Astrocyte (in vitro differentiated cells and primary cell): ENCODE measurements around the gene SNED1. TPM values are rescaled to one million over a fixed set of nuclear protein-coding genes. Genes with fewer than 3 reads are reported as not detected.

Experiments
- DNase-seq: peaks from one replicate; pipeline ENCODE4 v3.0.0-alpha.2; 2010; ENCODE audit warnings: low read depth
- FAIRE-seq: peaks from 2 replicates; lab custom pipeline; 2011; peaks lifted over from hg19 to GRCh38; lab: Jason Lieb, UNC
- H2AFZ ChIP-seq: 2 replicates; pipeline ENCODE4 v1.6.0; 2012; ENCODE audit warnings: low read depth, low read length, inconsistent platforms
- H3K27ac ChIP-seq: 2 replicates; pipeline ENCODE4 v1.5.1; 2011; ENCODE audit warnings: low read depth, low read length, inconsistent platforms
- H3K27me3 ChIP-seq: 2 replicates; pipeline ENCODE4 v1.6.0; 2011; ENCODE audit warnings: low read length, inconsistent platforms; ENCODE audit not compliant: insufficient read depth
- H3K36me3 ChIP-seq: 2 replicates; pipeline ENCODE4 v1.5.1; 2011; ENCODE audit warnings: low read length, inconsistent platforms; ENCODE audit not compliant: insufficient read depth
- H3K4me1 ChIP-seq: 2 replicates; pipeline ENCODE4 v1.5.1; 2011; ENCODE audit warnings: low read length, inconsistent platforms; ENCODE audit not compliant: insufficient read depth
- H3K4me2 ChIP-seq: 2 replicates; pipeline ENCODE4 v1.6.0; 2012; ENCODE audit warnings: low read length, inconsistent platforms
- H3K4me3 ChIP-seq: 2 replicates; pipeline ENCODE4 v1.5.1; 2011; ENCODE audit warnings: low read depth, mild to moderate bottlenecking, low read length, inconsistent platforms; ENCODE audit not compliant: insufficient read depth
- H3K79me2 ChIP-seq: 2 replicates; pipeline ENCODE4 v1.6.0; 2012; ENCODE audit warnings: mild to moderate bottlenecking, low read length, inconsistent platforms; ENCODE audit not compliant: insufficient read depth
- H3K9ac ChIP-seq: 2 replicates; pipeline ENCODE4 v1.6.0; 2012; ENCODE audit warnings: mild to moderate bottlenecking, low read length, inconsistent platforms
- H3K9me3 ChIP-seq: 2 replicates; pipeline ENCODE4 v1.5.1; 2012; ENCODE audit warnings: low read depth, mild to moderate bottlenecking, low read length, inconsistent platforms; ENCODE audit not compliant: insufficient read depth
- H4K20me1 ChIP-seq: 2 replicates; pipeline ENCODE4 v1.6.0; 2012; ENCODE audit warnings: low read length, inconsistent platforms; ENCODE audit not compliant: insufficient read depth
- H3K27ac Mint-ChIP-seq: one replicate; pipeline ENCODE4 v1.8.0; 2021; ENCODE audit warnings: mild to moderate bottlenecking, mixed read lengths; ENCODE audit not compliant: unreplicated experiment
- H3K27me3 Mint-ChIP-seq: one replicate; pipeline ENCODE4 v1.8.0; 2021; ENCODE audit warnings: low read depth, mixed read lengths; ENCODE audit not compliant: unreplicated experiment
- H3K36me3 Mint-ChIP-seq: one replicate; pipeline ENCODE4 v1.8.0; 2021; ENCODE audit warnings: low read depth, mixed read lengths; ENCODE audit not compliant: unreplicated experiment
- H3K4me1 Mint-ChIP-seq: one replicate; pipeline ENCODE4 v1.8.0; 2021; ENCODE audit warnings: low read depth, mixed read lengths; ENCODE audit not compliant: unreplicated experiment
- H3K4me3 Mint-ChIP-seq: one replicate; pipeline ENCODE4 v1.8.0; 2021; ENCODE audit warnings: mild to moderate bottlenecking, moderate library complexity, mixed read lengths; ENCODE audit not compliant: unreplicated experiment
- H3K9me3 Mint-ChIP-seq: one replicate; pipeline ENCODE4 v1.8.0; 2021; ENCODE audit warnings: mild to moderate bottlenecking, mixed read lengths; ENCODE audit not compliant: unreplicated experiment
- CTCF ChIP-seq: IDR thresholded peaks from 2 replicates; pipeline ENCODE4 v1.5.1; 2011; ENCODE audit warnings: low read depth, mild to moderate bottlenecking, inconsistent platforms, low read length, moderate library complexity; ENCODE audit not compliant: insufficient read depth
- EZH2 ChIP-seq: IDR thresholded peaks from 2 replicates; pipeline ENCODE4 v1.6.1; 2012; ENCODE audit warnings: mild to moderate bottlenecking, low read length, inconsistent platforms; ENCODE audit not compliant: insufficient read depth
- total RNA-seq: library from RNA; stranded (reverse); gene quantifications from 2 replicates; pipeline ENCODE4 v1.2.1, GENCODE V29; 2021

The SNED1 gene
- total RNA-seq, 1 donor from 2014 or later = 0.23 TPM

DNA sequence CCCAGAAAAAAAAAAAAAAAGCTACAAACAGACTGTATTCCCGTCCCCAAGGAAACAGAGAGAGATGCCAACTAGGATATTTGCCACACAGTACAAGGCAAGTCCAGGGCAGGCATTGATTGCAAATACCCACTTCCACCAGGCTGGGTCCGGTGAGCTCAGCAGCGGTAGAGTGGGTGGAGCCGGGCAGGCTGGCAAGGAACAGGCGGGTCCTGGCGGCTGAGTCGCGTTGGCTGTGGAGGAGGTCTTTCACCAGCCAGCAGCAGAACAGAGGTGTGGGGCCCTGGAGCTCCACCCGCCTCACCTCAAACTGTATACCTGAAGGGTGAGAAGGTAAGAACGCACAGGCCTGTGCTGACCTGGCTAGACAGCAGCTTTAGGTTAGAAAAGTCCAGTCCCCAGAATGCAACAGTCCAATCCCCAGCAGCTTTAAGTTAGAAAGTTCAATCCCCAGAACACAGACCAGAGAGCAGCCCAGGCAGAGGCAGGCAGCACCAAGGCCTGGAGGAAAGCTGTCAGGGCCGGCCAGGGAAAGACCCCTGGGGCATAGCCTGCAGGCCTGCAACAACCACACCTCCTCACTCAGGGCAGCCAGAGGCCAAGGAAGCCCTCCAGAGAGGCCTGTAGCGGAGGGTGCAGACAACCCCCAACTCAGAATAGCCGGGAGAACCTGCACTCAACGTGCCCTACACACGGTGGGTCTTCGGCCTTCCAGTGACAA, 125.6 kb downstream of the SNED1 start:
- no peaks in the 10 kb centered on the region for H3K4me1 ChIP-seq
- H3K9ac ChIP-seq = no peak overlapping the region
- no peaks in the 10 kb centered on the region for H3K79me2 ChIP-seq
- Mint-ChIP-seq H3K27me3 (peaks cover 10% of the 10 kb centered on the region), H3K36me3 (peaks cover 10% of the 10 kb centered on the region), H3K9me3 (peaks cover 3% of the 10 kb centered on the region), H3K4me3 (no peak overlapping the region), H3K27ac (no peak overlapping the region), H3K4me1 (no peaks in the 10 kb centered on the region)
- H3K27ac ChIP-seq = no peak overlapping the region
- no peak for TF ChIP-seq EZH2
- H2AFZ ChIP-seq = no peak overlapping the region
- no peak for DNase-seq
- H3K4me3 ChIP-seq = no peak overlapping the region
- H3K36me3 ChIP-seq = no peaks in the 10 kb centered on the region
- no peaks in the 10 kb centered on the region for H4K20me1 ChIP-seq
- H3K27me3 ChIP-seq = no peaks in the 10 kb centered on the region
- H3K9me3 ChIP-seq = no peaks in the 10 kb centered on the region
- no peak overlapping the region for H3K4me2 ChIP-seq
- no peak for FAIRE-seq

DNA sequence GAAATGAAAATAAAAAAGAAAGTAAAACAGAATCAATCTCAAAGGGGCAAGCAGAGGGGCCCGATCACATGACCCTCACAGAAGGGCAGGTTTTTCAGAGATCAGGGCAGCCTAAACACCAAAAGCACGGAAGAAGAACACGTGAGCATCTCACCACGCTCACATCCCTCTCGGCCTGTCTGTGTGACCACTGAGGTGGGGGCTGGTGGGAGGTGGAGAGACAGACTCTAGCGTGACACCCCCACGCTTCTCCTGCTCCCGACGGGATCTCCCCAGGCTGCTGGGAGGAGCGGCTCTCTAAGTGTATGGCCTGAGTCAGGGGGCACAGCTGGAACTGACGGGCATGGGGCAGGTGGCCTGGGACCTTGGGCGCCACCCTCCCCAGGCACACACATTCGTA, 127.2 kb downstream of the SNED1 start:
- FAIRE-seq (no peak), DNase-seq (no peak)
- H3K9ac ChIP-seq = no peak overlapping the region
- H3K9me3 ChIP-seq = no peaks in the 10 kb centered on the region
- no peaks in the 10 kb centered on the region for H3K36me3 ChIP-seq
- TF ChIP-seq EZH2 (no peak), CTCF (no peak)
- H3K4me3 ChIP-seq = no peak overlapping the region
- H3K9me3 Mint-ChIP-seq = peaks cover 3% of the 10 kb centered on the region
- H3K79me2 ChIP-seq = no peaks in the 10 kb centered on the region
- no peaks in the 10 kb centered on the region for H4K20me1 ChIP-seq
- H3K4me1 Mint-ChIP-seq = no peaks in the 10 kb centered on the region
- H3K4me1 ChIP-seq = no peaks in the 10 kb centered on the region
- peaks cover 13% of the 10 kb centered on the region for H3K27me3 Mint-ChIP-seq
- no peak overlapping the region for H2AFZ ChIP-seq
- no peak overlapping the region for H3K27ac ChIP-seq
- peaks cover 9% of the 10 kb centered on the region for H3K36me3 Mint-ChIP-seq
- no peaks in the 10 kb centered on the region for H3K27me3 ChIP-seq
- no peak overlapping the region for H3K4me2 ChIP-seq
- no peak overlapping the region for H3K27ac Mint-ChIP-seq
- H3K4me3 Mint-ChIP-seq = no peak overlapping the region

GRCh38 chr2:241126201-241126611, 127.8 kb downstream of the SNED1 start:
- H3K4me1 Mint-ChIP-seq = no peaks in the 10 kb centered on the region
- H3K27me3 Mint-ChIP-seq = peaks cover 13% of the 10 kb centered on the region
- Histone ChIP-seq H3K9ac (no peak overlapping the region), H2AFZ (no peak overlapping the region), H3K36me3 (no peaks in the 10 kb centered on the region), H3K4me2 (no peak overlapping the region), H3K27ac (no peak overlapping the region), H3K79me2 (no peaks in the 10 kb centered on the region), H3K4me1 (no peaks in the 10 kb centered on the region), H3K9me3 (no peaks in the 10 kb centered on the region), H3K4me3 (no peak overlapping the region), H3K27me3 (no peaks in the 10 kb centered on the region), H4K20me1 (no peaks in the 10 kb centered on the region)
- FAIRE-seq (no peak), DNase-seq (no peak)
- peaks cover 9% of the 10 kb centered on the region for H3K36me3 Mint-ChIP-seq
- TF ChIP-seq EZH2 = no peak
- no peak for TF ChIP-seq CTCF
- no peaks in the 10 kb centered on the region for H3K9me3 Mint-ChIP-seq
- no peak overlapping the region for H3K27ac Mint-ChIP-seq
- no peak overlapping the region for H3K4me3 Mint-ChIP-seq
